ENCODE data around the gene B3GALNT1.

DNA sequence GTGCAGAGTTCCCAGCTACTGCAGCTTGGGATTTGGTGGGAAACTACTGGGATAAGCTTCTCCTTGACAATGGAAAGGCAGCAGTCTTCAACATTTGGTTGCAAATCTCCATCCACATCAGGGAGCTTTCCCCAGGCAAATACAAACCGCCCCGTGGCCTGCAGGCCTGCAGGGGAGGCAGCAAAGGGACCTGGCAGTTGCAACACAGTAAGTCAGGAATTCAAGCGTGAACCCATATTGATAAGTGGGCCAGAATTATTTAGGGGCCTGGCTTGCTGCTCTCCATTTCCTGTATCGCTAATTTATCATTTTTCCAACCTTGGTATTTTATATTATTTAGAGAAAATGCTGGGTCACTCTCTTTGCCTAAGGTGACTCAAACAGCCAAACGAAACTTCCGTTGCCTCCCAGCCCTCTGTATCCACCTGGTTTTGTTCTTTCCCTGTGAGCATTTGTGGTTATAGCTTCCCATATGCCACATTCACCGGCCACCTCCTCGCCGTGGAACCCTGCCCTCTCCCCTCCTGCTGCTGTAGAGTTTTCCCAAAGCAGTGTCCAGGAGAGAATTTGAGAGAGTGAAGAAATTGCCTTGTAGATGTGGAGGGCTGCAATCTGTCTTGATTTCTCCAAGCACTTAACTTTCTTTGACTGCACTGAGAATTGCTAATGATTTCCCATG is 34.8 kb downstream of the B3GALNT1 start:
- TF ChIP-seq, protein P1, sequence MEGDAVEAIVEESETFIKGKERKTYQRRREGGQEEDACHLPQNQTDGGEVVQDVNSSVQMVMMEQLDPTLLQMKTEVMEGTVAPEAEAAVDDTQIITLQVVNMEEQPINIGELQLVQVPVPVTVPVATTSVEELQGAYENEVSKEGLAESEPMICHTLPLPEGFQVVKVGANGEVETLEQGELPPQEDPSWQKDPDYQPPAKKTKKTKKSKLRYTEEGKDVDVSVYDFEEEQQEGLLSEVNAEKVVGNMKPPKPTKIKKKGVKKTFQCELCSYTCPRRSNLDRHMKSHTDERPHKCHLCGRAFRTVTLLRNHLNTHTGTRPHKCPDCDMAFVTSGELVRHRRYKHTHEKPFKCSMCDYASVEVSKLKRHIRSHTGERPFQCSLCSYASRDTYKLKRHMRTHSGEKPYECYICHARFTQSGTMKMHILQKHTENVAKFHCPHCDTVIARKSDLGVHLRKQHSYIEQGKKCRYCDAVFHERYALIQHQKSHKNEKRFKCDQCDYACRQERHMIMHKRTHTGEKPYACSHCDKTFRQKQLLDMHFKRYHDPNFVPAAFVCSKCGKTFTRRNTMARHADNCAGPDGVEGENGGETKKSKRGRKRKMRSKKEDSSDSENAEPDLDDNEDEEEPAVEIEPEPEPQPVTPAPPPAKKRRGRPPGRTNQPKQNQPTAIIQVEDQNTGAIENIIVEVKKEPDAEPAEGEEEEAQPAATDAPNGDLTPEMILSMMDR (IDR thresholded peaks at IDR 0.05) = no peak
- no peak for TF ChIP-seq POLR2AphosphoS5 (IDR thresholded peaks at IDR 0.05)
- no peak for TF ChIP-seq POLR2A (IDR thresholded peaks at IDR 0.05)

Data from gastroesophageal sphincter (tissue), 3 donors.